Mesendoderm (in vitro differentiated cells): Measurements from ENCODE around the gene HMGN5.

Source experiments
- DNase-seq: peaks from one replicate; pipeline ENCODE4 v3.0.0; 2013
- H2AK5ac ChIP-seq: 2 replicates; pipeline ENCODE4 v1.6.1; 2013; ENCODE audit warnings: low read length, inconsistent platforms
- H2BK120ac ChIP-seq: 2 replicates; pipeline ENCODE4 v1.6.1; 2013; ENCODE audit warnings: low read depth, mild to moderate bottlenecking, low read length, moderate library complexity, mixed read lengths
- H2BK15ac ChIP-seq: replicated peaks from 2 replicates; pipeline ENCODE4 v1.6.1; 2013; ENCODE audit warnings: low read depth, mild to moderate bottlenecking, moderate library complexity
- H2BK5ac ChIP-seq: 2 replicates; pipeline ENCODE4 v1.6.1; 2013; ENCODE audit warnings: low read length, inconsistent platforms
- H3K18ac ChIP-seq: 2 replicates; pipeline ENCODE4 v1.6.1; 2013; ENCODE audit warnings: mild to moderate bottlenecking, low read length, mixed read lengths
- H3K23ac ChIP-seq: one replicate; pipeline ENCODE4 v1.6.1; 2013; ENCODE audit warnings: low read length
- H3K27ac ChIP-seq: 2 replicates; pipeline ENCODE4 v1.5.1; 2013; ENCODE audit warnings: low read depth, mild to moderate bottlenecking, inconsistent platforms, low read length, moderate library complexity
- H3K27me3 ChIP-seq: 2 replicates; pipeline ENCODE4 v1.6.1; 2013; ENCODE audit warnings: low read length, control low read depth, mild to moderate bottlenecking, inconsistent platforms; ENCODE audit not compliant: insufficient read depth, poor library complexity
- H3K36me3 ChIP-seq: 2 replicates; pipeline ENCODE4 v1.6.1; 2013; ENCODE audit warnings: low read length, inconsistent platforms; ENCODE audit not compliant: control insufficient read depth, insufficient read depth
- H3K4ac ChIP-seq: one replicate; pipeline ENCODE4 v1.6.1; 2013; ENCODE audit warnings: low read depth, mild to moderate bottlenecking, low read length, moderate library complexity
- H3K4me1 ChIP-seq: 2 replicates; pipeline ENCODE4 v1.6.1; 2013; ENCODE audit warnings: low read depth, low read length, inconsistent platforms; ENCODE audit not compliant: control insufficient read depth
- H3K4me2 ChIP-seq: 2 replicates; pipeline ENCODE4 v1.6.1; 2013; ENCODE audit warnings: low read length
- H3K4me3 ChIP-seq: 2 replicates; pipeline ENCODE4 v1.5.1; 2013; ENCODE audit warnings: mild to moderate bottlenecking, low read length
- H3K56ac ChIP-seq: one replicate; pipeline ENCODE4 v1.6.1; 2013; ENCODE audit warnings: low read length
- H3K79me1 ChIP-seq: 2 replicates; pipeline ENCODE4 v1.6.1; 2013; ENCODE audit warnings: low read length, inconsistent platforms
- H3K79me2 ChIP-seq: 2 replicates; pipeline ENCODE4 v1.6.1; 2013; ENCODE audit warnings: mild to moderate bottlenecking, low read length; ENCODE audit not compliant: control insufficient read depth, insufficient read depth
- H3K9ac ChIP-seq: 2 replicates; pipeline ENCODE4 v1.6.1; 2013; ENCODE audit warnings: low read length, inconsistent platforms
- H4K5ac ChIP-seq: one replicate; pipeline ENCODE4 v1.6.1; 2013; ENCODE audit warnings: low read length
- H4K8ac ChIP-seq: one replicate; pipeline ENCODE4 v1.6.1; 2013; ENCODE audit warnings: low read depth, mild to moderate bottlenecking, control low read depth, low read length, moderate library complexity
- WGBS: extraction: QIAGEN DNeasy Blood & Tissue Kit; methylation state at CpG from one replicate; pipeline ENCODE4 v1.1.7; 2013; ENCODE audit warnings: low lambda C conversion rate, missing lambda C conversion rate; ENCODE audit not compliant: insufficient coverage; ENCODE audit errors: extremely low coverage; 5-methylcytosine and 5-hydroxymethylcytosine counted together

The HMGN5 gene

DNA sequence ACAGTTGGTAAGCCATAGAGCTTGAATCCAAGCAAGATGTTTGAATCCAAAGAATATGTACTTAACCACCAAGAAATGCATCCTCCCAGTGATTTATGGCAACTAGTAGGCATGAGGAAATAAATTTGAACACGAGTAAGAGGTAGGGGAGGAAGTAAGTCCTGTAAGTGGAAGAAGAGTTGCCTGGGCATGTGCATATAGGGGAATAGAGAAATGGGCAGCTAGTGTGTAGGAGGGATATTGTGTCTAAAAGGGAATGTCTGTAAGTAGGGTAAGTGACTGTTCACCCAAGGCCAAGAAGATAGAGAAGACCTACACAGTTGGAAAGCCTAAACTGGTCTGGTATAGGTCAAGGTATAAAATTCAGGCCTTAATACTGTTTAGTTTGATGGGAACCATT is 4.8 kb upstream of the HMGN5 start:
- Histone ChIP-seq H3K9ac (no peak overlapping the region), H2BK15ac (no peak overlapping the region), H3K4me2 (no peak overlapping the region), H3K18ac (no peak overlapping the region), H3K79me2 (peaks cover 6% of the 10 kb centered on the region), H3K23ac (no peak overlapping the region), H3K56ac (no peak overlapping the region), H3K27ac (no peak overlapping the region), H3K36me3 (no peaks in the 10 kb centered on the region), H3K79me1 (no peaks in the 10 kb centered on the region), H3K27me3 (no peaks in the 10 kb centered on the region), H2BK5ac (no peak overlapping the region), H3K4me3 (no peak overlapping the region), H3K4ac (no peak overlapping the region), H4K5ac (no peak overlapping the region), H2AK5ac (no peak overlapping the region), H3K4me1 (no peaks in the 10 kb centered on the region), H2BK120ac (no peak overlapping the region), H4K8ac (no peak overlapping the region)
- no peak for DNase-seq
- no CpG with 5 or more reads among the region's 1 CpG for WGBS

DNA sequence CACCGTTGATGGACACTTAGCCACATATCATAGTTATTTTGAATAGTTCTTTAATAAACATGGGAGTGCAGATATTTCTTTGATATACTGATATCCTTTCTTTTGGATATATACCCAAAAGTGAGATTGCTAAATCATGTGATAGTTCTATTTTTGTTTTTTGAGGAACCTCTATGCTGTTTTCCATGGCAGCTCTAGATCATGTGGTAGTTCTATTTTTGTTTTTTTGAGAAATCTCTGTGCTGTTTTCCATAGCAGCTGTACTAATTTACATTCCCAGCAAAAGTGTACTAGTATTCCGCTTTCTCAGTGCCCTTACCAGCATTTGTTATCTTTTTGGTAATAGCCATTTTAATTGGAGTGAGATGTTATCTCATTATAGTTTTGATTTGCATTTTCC is 3.8 kb upstream of the HMGN5 start:
- Histone ChIP-seq H3K79me1 (no peaks in the 10 kb centered on the region), H3K36me3 (no peaks in the 10 kb centered on the region), H3K56ac (no peak overlapping the region), H3K9ac (no peak overlapping the region), H2BK15ac (no peak overlapping the region), H3K4me2 (no peak overlapping the region), H3K23ac (no peak overlapping the region), H2BK120ac (no peak overlapping the region), H3K27me3 (no peaks in the 10 kb centered on the region), H3K4ac (no peak overlapping the region), H4K5ac (no peak overlapping the region), H3K4me1 (no peaks in the 10 kb centered on the region), H3K79me2 (peaks cover 6% of the 10 kb centered on the region), H2BK5ac (no peak overlapping the region), H3K18ac (no peak overlapping the region), H2AK5ac (no peak overlapping the region), H3K27ac (no peak overlapping the region), H3K4me3 (no peak overlapping the region), H4K8ac (no peak overlapping the region)
- DNase-seq = no peak
- WGBS = no CpG with 5 or more reads among the region's 2 CpGs

DNA sequence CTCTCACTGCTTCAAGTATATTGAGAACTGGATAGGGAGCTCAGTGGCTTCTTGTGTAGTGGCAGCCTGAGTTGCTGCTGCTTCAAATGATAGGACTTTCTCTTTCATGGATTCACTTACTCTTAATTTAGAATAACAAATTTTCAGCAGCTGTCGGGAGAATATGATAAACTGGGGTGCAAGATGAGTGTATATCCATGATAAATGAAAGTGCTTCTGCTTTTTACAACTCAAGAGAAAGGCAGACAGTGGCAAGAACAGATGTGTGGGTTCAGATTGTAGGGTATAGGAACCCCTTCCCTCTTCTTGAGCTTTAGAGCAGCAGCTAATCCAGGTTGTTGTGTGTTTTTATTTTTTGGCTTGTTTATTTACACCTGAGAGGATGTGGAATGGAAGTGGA is 1.2 kb upstream of the HMGN5 start:
- H2BK15ac ChIP-seq = no peak overlapping the region
- no peak overlapping the region for H3K18ac ChIP-seq
- no peak overlapping the region for H3K4me3 ChIP-seq
- WGBS = no CpG with 5 or more reads among the region's 1 CpG
- no peak overlapping the region for H3K56ac ChIP-seq
- H3K79me2 ChIP-seq = peaks cover 6% of the 10 kb centered on the region
- no peak overlapping the region for H3K23ac ChIP-seq
- H3K4me1 ChIP-seq = no peaks in the 10 kb centered on the region
- no peak overlapping the region for H2BK120ac ChIP-seq
- no peak for DNase-seq
- H3K27ac ChIP-seq = no peak overlapping the region
- no peak overlapping the region for H3K4ac ChIP-seq
- no peaks in the 10 kb centered on the region for H3K27me3 ChIP-seq
- no peak overlapping the region for H2AK5ac ChIP-seq
- no peaks in the 10 kb centered on the region for H3K79me1 ChIP-seq
- peak overlapping the region; percentile 69 for H3K9ac ChIP-seq
- no peaks in the 10 kb centered on the region for H3K36me3 ChIP-seq
- H4K8ac ChIP-seq = no peak overlapping the region
- peak overlapping the region; percentile 36 for H3K4me2 ChIP-seq
- H2BK5ac ChIP-seq = no peak overlapping the region
- no peak overlapping the region for H4K5ac ChIP-seq

DNA sequence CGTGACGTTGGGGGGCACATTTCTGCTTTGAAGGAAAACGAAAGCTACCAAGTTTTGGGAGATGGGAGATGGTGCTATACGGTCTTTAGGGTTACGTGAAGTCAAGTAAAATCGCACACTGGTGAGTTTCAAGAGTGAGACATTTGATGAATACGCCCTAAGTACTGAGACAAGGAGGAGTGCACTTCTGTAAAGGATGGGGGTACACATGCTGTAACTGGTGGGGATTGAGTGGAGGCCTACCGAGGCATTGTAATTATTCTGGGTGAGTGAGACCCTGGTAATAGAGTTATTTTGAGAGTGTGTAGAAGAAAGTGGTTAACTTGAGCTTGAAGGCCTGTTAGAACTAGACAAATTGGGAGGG is 725 bp upstream of the HMGN5 start:
- Histone ChIP-seq H2BK120ac (no peak overlapping the region), H2AK5ac (no peak overlapping the region), H3K23ac (no peak overlapping the region), H3K9ac (peak overlapping the region; percentile 69), H4K8ac (no peak overlapping the region), H3K27me3 (no peaks in the 10 kb centered on the region), H3K27ac (no peak overlapping the region), H3K4me2 (peak overlapping the region; percentile 59), H3K4me3 (peak overlapping the region; percentile 65), H3K79me2 (peaks cover 6% of the 10 kb centered on the region), H2BK5ac (no peak overlapping the region), H3K79me1 (no peaks in the 10 kb centered on the region), H3K56ac (peak overlapping the region; percentile 91), H3K18ac (no peak overlapping the region), H3K4me1 (no peaks in the 10 kb centered on the region), H3K4ac (no peak overlapping the region), H3K36me3 (no peaks in the 10 kb centered on the region), H4K5ac (no peak overlapping the region), H2BK15ac (no peak overlapping the region)
- WGBS = no CpG with 5 or more reads among the region's 8 CpGs
- peak; percentile 22 for DNase-seq

GRCh38 chrX:81201071-81201470 is 642 bp downstream of the HMGN5 start:
- Histone ChIP-seq H2BK120ac (no peak overlapping the region), H3K79me1 (no peaks in the 10 kb centered on the region), H4K8ac (no peak overlapping the region), H2BK5ac (no peak overlapping the region), H3K4ac (no peak overlapping the region), H3K23ac (no peak overlapping the region), H3K4me3 (no peak overlapping the region), H3K4me1 (no peaks in the 10 kb centered on the region), H3K4me2 (no peak overlapping the region), H2AK5ac (no peak overlapping the region), H3K79me2 (peaks cover 6% of the 10 kb centered on the region), H3K56ac (no peak overlapping the region), H3K27ac (no peak overlapping the region), H3K9ac (peak overlapping the region; percentile 38), H3K18ac (no peak overlapping the region), H3K36me3 (no peaks in the 10 kb centered on the region), H3K27me3 (no peaks in the 10 kb centered on the region), H4K5ac (no peak overlapping the region), H2BK15ac (no peak overlapping the region)
- no peak for DNase-seq
- WGBS = no CpG with 5 or more reads among the region's 1 CpG

DNA sequence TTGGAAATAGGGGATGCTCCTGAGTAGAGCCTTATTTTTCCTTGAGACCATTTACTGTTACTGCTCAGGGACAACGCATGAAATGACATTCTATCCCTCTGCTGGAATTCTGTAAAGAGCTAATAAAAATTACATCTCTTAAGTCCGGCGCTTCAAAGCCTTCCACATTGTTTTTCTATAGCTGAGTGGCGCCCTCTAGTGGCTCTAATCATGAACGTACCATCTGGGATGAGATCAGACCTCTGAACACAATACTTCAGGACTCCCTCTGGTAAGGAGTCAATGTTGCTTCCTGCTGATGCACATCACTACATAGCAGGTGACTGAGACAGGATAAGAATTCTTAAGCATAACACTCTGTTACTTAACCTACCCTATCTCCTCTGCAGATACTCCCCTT is 6.0 kb downstream of the HMGN5 start:
- Histone ChIP-seq H3K27ac (no peak overlapping the region), H2BK15ac (no peak overlapping the region), H3K79me2 (no peaks in the 10 kb centered on the region), H3K27me3 (no peaks in the 10 kb centered on the region), H3K4ac (no peak overlapping the region), H3K79me1 (no peaks in the 10 kb centered on the region), H3K9ac (no peak overlapping the region), H2BK120ac (no peak overlapping the region), H3K36me3 (no peaks in the 10 kb centered on the region), H2AK5ac (no peak overlapping the region), H3K4me2 (no peak overlapping the region), H2BK5ac (no peak overlapping the region), H3K56ac (no peak overlapping the region), H3K4me1 (no peaks in the 10 kb centered on the region), H4K5ac (no peak overlapping the region), H3K4me3 (no peak overlapping the region), H4K8ac (no peak overlapping the region), H3K23ac (no peak overlapping the region), H3K18ac (no peak overlapping the region)
- DNase-seq = peak; percentile 64
- no CpG with 5 or more reads among the region's 5 CpGs for WGBS
